Breast epithelium (tissue), 4 donors: Measurements from ENCODE around the gene TNFSF13B. TPM values are rescaled to one million over a fixed set of nuclear protein-coding genes. Genes with fewer than 3 reads are reported as not detected.

Source experiments
- DNase-seq, 2 donors: peaks; one replicate each; pipeline ENCODE4 v3.0.0-alpha.2; 2019; ENCODE audit warnings: low spot score in 2 of 2
- H3K27ac ChIP-seq, 2 donors: fragments of 200-600 bp; sonication (generic) in 1 of 2; one replicate each; pipeline ENCODE4 v1.5.1; 2016 to 2019; ENCODE audit warnings: mild to moderate bottlenecking in 1 of 2
- H3K27me3 ChIP-seq, 2 donors: fragments of 200-600 bp; sonication (generic) in 1 of 2; one replicate each; pipeline versions ENCODE4 v1.5.1 to v1.6.0; 2017 to 2019; ENCODE audit warnings: control low read depth in 1 of 2, mild to moderate bottlenecking in 1 of 2
- H3K36me3 ChIP-seq: fragments of 200-600 bp; one replicate; pipeline ENCODE4 v1.5.1; 2019
- H3K4me1 ChIP-seq, 2 donors: fragments of 200-600 bp; sonication (generic); one replicate each; pipeline ENCODE4 v1.5.1; 2016 to 2019; ENCODE audit warnings: control low read depth in 1 of 2
- H3K4me3 ChIP-seq, 3 donors: fragments of 200-600 bp; sonication (generic); 1 replicate in 2 of 3; 2 replicates in 1 of 3; pipeline ENCODE4 v1.5.1; 2016 to 2019; ENCODE audit warnings: mild to moderate bottlenecking in 3 of 3, moderate library complexity in 2 of 3
- H3K9me3 ChIP-seq, 2 donors: fragments of 200-600 bp; sonication (generic) in 1 of 2; one replicate each; pipeline ENCODE4 v1.5.1; 2016 to 2019; ENCODE audit warnings: control low read depth in 1 of 2
- POLR2A ChIP-seq: fragments of 450-650 bp; IDR thresholded peaks from one replicate; pipeline ENCODE4 v1.6.1; 2016; ENCODE audit warnings: antibody characterized with exemption, mild to moderate bottlenecking, moderate library complexity
- POLR2AphosphoS5 ChIP-seq, 3 donors: sonication (generic); formaldehyde crosslinking; IDR thresholded peaks; one replicate each; pipeline ENCODE4 v1.6.1; 2017; ENCODE audit warnings: antibody characterized with exemption in 3 of 3
- intact Hi-C: fragments of 100-400 bp; cut with DNase I; formaldehyde crosslinking; loops from one replicate; pipeline ENCODE4 v1.15.1; 2023; ENCODE audit warnings: low total_unique reads
- total RNA-seq, 3 donors: library from RNA; depleted of rRNA; stranded (reverse); fragments of >200 nt; gene quantifications; one replicate each; pipeline ENCODE4 v1.1.0, GENCODE V29; 2016
- TF ChIP-seq, protein P1 (sequence below), 3 donors: fragments of 450-650 bp; IDR thresholded peaks; one replicate each; pipeline ENCODE4 v1.5.1; 2016 to 2017; ENCODE audit warnings: antibody characterized with exemption in 3 of 3, mild to moderate bottlenecking in 3 of 3, moderate library complexity in 3 of 3

Gene TNFSF13B
- total RNA-seq, 3 donors from 2014 or later: 3.2 to 4.5 (median 3.9) TPM

DNA sequence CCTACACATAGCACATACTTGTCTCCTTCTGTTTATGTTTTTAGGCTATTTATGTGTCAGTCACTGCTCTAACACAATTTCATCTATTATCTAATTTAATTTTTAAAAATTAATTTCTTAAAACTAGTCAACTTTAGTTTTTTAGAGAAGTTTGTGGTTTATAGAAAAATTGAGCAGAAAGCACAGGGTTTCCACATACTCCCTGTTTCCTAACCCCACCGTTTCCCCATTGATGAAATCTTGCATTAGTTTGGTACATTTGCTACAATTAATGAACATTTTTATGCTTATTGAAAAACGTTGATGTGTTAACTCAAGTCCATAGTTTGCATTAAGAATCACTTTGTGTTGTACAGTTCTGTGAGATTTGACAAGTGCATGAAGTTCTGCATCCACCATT is 53.5 kb downstream of the TNFSF13B start:
- H3K27me3 ChIP-seq: no peaks in the 10 kb centered on the region
- H3K36me3 ChIP-seq: no peaks in the 10 kb centered on the region
- no peaks in the 10 kb centered on the region for H3K4me1 ChIP-seq
- no peak for TF ChIP-seq POLR2AphosphoS5 (IDR thresholded peaks at IDR 0.05)
- TF ChIP-seq, protein P1, sequence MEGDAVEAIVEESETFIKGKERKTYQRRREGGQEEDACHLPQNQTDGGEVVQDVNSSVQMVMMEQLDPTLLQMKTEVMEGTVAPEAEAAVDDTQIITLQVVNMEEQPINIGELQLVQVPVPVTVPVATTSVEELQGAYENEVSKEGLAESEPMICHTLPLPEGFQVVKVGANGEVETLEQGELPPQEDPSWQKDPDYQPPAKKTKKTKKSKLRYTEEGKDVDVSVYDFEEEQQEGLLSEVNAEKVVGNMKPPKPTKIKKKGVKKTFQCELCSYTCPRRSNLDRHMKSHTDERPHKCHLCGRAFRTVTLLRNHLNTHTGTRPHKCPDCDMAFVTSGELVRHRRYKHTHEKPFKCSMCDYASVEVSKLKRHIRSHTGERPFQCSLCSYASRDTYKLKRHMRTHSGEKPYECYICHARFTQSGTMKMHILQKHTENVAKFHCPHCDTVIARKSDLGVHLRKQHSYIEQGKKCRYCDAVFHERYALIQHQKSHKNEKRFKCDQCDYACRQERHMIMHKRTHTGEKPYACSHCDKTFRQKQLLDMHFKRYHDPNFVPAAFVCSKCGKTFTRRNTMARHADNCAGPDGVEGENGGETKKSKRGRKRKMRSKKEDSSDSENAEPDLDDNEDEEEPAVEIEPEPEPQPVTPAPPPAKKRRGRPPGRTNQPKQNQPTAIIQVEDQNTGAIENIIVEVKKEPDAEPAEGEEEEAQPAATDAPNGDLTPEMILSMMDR (IDR thresholded peaks at IDR 0.05): no peak
- no peaks in the 10 kb centered on the region for H3K9me3 ChIP-seq
- no peak overlapping the region for H3K27ac ChIP-seq
- H3K4me3 ChIP-seq: no peak overlapping the region
- intact Hi-C loops: no loop called here
- DNase-seq: no peak

DNA sequence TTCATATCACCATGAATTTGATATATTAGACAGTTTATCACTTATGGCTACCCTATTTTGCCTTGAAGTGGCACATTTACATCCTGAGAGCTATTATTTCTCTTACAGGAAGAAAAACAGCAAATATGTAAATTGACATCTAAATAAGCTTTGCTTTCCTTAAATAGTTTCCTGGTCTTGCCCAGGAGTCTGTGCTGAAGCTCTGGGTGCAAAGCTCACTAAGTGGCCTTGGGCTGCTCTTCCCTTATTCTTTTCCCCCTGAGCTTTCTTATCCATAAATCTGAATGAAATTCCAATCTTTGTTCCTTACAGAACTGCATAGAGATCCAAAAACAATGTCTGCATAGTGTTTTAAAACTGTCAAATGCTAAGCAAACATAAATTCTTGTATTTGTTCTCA is 56.3 kb downstream of the TNFSF13B start:
- H3K27me3 ChIP-seq: peaks cover 0 to 10% of the 10 kb centered on the region in 2 donors
- no peaks in the 10 kb centered on the region for H3K9me3 ChIP-seq
- no peak for DNase-seq
- no peaks in the 10 kb centered on the region for H3K36me3 ChIP-seq
- no peak overlapping the region for H3K4me3 ChIP-seq
- intact Hi-C loops: no loop called here
- no peaks in the 10 kb centered on the region for H3K4me1 ChIP-seq
- H3K27ac ChIP-seq: no peak overlapping the region
- no peak for TF ChIP-seq POLR2AphosphoS5 (IDR thresholded peaks at IDR 0.05)
- TF ChIP-seq, protein P1 (IDR thresholded peaks at IDR 0.05): no peak
- no peak for TF ChIP-seq POLR2A

DNA sequence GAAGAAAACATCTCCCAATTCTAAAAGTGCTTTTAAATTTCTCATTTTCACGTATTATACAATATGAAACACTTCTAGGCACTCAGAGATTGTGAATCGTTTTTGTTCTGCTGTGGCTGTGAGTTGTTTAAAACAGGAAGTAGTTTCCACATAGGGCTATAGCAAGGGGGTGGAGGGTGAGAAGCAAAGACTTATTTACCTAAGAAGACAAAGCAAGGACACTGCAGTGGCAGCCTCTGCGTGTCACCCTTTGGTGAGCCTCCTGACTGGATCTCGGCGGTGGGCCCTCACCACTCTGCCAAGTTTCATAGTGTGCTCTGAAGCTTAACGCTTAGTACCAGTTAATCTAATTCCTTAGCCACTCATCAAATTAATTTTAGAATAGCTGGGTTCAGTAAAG is 56.8 kb downstream of the TNFSF13B start:
- Histone ChIP-seq H3K9me3 (no peaks in the 10 kb centered on the region), H3K4me1 (no peaks in the 10 kb centered on the region), H3K4me3 (no peak overlapping the region), H3K27ac (no peak overlapping the region), H3K36me3 (no peaks in the 10 kb centered on the region), H3K27me3 (peaks cover 0 to 10% of the 10 kb centered on the region in 2 donors)
- TF ChIP-seq POLR2A (no peak), POLR2AphosphoS5 (IDR thresholded peaks at IDR 0.05) (no peak)
- TF ChIP-seq, protein P1 (IDR thresholded peaks at IDR 0.05): no peak
- intact Hi-C loops: no loop called here
- no peak for DNase-seq

DNA sequence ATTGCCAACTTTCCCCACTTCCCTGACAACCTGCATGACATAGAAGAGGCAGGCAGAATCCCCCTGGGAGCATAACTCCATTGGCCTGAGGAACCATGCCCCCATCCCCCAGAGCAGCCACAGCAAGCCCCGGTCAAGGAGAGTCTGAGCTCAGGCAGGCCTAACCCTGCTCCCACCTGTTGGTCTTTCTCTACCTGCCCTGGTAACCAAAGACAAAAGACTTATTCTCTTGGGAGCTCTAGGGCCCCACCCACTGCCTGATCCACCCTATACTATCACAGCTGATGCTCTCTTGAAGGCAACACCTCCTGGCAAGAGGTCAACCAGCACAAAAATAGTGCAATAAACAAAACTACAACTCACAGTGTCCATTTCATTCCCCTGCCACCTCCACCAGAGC is 59.3 kb downstream of the TNFSF13B start:
- H3K27me3 ChIP-seq: peaks cover 0 to 10% of the 10 kb centered on the region in 2 donors
- H3K36me3 ChIP-seq: no peaks in the 10 kb centered on the region
- DNase-seq: no peak
- H3K4me1 ChIP-seq: no peaks in the 10 kb centered on the region
- no peak overlapping the region for H3K27ac ChIP-seq
- no peak for TF ChIP-seq POLR2AphosphoS5 (IDR thresholded peaks at IDR 0.05)
- TF ChIP-seq POLR2A: no peak
- TF ChIP-seq, protein P1 (IDR thresholded peaks at IDR 0.05): no peak
- H3K9me3 ChIP-seq: no peaks in the 10 kb centered on the region
- intact Hi-C loops: loop anchor here (2.0 kb wide), 1 partner anchor 32 kb away; no protein-coding TSS in a partner anchor
- no peak overlapping the region for H3K4me3 ChIP-seq

DNA sequence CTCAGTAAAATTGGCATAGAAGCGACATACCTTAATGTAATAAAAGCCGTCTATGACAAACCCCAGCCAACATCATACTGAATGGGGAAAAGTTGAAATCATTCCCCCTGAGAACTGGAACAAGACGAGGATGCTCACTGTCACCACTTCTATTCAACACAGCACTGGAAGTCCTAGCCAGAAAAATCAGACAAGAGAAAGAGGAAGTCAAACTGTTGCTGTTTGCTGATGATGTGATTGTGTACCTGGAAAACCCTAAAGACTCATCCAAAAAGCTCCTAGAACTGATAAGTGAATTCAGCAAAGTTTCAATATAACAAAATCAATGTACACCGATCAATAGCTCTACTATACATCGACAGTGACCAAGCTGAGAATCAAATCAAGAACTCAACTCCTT is 63.3 kb downstream of the TNFSF13B start:
- TF ChIP-seq POLR2A: no peak
- TF ChIP-seq, protein P1 (IDR thresholded peaks at IDR 0.05): no peak
- TF ChIP-seq POLR2AphosphoS5 (IDR thresholded peaks at IDR 0.05): no peak
- Histone ChIP-seq H3K27me3 (peaks cover 0 to 10% of the 10 kb centered on the region in 2 donors), H3K27ac (no peak overlapping the region), H3K4me1 (no peaks in the 10 kb centered on the region), H3K4me3 (no peak overlapping the region), H3K36me3 (no peaks in the 10 kb centered on the region), H3K9me3 (no peaks in the 10 kb centered on the region)
- intact Hi-C loops: no loop called here
- DNase-seq: no peak
